GOT3 (cell line): ENCODE results near the gene DISC1.

ENCODE experiments used
- DNase-seq: peaks from one replicate; lab custom pipeline; 2025; ENCODE audit warnings: mixed read lengths; lab: John Stamatoyannopoulos, UW

The DISC1 gene

DNA sequence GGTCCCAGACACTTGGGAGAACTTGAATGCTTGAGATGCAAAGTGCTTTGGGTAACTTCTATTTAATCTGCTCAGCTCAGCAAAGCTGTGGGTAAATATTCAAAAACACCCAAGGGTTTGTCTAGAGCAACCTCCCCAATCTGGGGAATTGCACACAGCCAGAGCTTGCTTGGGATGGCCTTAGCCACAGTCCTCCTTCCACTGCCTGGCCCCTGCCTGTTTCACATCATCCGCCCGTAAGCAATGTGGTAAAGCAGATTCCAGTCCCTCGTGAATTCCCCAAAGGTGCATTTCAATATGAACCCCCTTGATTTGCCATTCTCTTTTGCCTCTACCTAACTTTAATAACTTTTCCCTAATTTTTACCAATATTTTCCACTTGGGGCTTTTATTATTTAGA, 418.1 kb downstream of the DISC1 start:
- DNase-seq: no peak

DNA sequence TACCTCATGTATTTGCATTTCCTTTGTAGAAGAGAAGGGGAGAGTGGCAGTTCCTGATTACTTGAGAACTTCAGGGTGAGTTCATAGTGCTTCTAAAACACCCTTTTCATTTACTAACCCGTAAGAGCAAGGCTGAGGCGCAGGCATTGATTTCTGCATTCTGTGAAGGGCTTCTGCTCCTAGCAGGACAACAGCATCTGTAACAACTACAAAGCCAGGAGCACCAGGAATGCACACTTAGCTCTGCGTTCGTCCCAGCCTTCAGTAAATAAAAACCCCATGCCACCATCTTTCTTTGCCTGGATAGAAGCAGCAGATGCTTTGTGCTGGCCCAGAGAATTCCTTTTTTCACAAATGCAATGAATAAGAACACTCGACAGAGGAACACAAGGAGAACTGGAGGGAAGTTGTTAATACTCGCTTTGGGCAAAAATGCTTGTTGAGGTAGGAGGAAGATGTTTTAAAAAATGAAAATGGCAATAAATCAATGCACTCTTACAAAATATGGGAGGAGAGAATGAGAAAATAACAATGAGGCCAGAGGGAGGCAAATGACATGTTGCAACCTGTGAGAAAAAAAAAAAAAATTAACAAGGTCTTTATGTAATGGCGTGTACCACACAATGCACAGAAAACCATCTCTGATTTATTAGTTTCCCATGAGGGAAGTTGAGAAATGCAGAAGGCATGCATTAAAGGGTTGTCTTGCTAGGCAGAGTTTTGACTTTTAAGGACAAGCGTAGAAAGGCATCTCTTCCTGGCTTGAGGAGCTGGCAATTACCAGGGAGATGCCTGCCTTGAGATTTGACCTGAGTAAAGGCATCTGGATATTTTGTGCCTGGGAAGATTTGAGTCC, 418.8 kb downstream of the DISC1 start:
- DNase-seq: no peak

DNA sequence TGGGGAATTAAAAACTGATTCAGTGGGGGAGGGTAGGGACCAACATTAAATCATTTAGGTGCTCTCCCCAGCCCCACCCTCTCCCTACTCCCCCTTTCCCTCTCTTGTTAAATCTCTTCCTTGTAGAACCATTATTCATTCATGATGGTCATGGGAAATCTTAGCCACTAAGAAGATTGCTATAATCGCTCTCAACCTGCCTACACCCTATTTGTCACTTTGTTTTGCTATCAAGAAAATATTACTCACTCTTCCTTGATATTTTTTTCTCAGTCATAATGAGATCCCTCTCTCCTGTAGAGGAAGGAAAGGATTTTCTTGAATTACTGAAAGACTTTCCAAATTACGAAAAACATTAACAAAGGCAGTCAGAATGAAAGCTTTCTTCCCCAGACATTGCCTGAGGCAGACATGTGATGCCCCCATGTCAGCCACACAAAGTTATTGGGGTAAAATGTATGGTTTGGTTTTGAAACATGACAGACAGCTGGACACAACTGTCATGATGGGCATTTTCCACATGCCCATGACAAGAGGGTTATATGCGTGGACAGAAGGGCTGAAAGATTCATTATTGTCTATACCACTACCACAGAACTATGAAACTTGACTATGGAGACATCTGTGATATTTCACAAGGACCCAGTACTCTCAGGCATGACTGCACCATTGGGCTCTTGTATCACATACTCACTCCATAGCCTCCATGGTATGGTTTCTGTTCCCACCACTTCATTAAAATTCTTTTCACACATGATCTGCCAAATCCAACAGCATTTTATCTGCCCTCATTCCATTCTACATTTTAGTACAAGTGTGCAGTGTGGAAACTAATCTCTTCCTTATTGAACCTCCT, 420.1 kb downstream of the DISC1 start:
- no peak for DNase-seq

DNA sequence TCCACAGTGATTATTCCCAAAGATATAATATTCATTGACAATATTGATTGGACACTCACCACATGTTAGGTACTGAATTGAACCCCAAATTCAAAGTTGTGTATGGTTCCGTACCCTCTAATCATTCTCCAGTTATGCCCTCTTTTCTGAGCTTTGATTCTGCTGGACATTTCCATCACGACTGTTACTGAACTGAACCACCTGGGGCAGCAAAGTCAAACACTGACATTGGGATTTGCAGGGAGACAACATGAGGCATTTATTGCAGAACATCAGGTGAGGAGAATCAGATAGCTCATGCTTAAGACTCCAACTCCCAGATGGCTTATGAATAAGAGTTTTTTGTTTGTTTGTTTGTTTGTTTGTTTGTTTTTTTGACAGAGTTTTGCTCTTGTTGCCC, 420.9 kb downstream of the DISC1 start:
- no peak for DNase-seq

DNA sequence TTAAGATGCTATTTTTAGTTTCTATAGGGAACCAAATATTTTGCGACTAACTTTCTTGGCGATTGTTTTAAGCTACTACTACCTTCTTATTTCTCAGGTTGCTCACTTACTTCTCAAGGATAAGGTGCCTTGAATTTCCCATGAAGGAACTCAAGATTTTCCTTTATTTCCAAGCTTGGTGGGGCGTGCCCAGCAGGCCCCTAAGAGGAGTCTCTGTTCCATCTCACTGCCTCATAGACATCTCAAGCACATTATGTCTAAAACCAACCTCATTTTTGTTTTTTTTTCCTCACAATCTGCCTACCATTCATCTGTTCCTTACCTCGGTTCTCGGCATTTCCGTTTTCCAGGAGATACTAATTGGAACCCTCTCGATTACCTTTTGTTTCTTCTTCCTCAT, 421.9 kb downstream of the DISC1 start:
- DNase-seq: no peak

DNA sequence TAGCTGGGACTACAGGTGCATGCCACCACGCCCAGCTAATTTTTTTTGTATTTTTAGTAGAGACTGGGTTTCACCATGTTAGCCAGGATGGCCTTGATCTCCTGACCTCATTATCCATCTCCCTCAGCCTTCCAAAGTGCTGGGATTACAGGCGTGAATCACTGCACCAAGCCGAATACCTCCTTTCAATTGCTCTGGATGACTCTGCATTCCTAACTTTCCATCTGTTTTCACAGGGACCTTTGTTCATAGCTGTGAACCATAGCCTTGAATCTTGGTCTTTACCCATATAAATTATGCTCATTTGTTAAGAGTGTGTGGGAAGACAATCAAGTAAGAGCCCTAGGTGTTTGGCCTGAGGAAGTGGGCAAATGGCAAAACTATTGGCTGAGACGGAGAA, 422.7 kb downstream of the DISC1 start:
- no peak for DNase-seq

DNA sequence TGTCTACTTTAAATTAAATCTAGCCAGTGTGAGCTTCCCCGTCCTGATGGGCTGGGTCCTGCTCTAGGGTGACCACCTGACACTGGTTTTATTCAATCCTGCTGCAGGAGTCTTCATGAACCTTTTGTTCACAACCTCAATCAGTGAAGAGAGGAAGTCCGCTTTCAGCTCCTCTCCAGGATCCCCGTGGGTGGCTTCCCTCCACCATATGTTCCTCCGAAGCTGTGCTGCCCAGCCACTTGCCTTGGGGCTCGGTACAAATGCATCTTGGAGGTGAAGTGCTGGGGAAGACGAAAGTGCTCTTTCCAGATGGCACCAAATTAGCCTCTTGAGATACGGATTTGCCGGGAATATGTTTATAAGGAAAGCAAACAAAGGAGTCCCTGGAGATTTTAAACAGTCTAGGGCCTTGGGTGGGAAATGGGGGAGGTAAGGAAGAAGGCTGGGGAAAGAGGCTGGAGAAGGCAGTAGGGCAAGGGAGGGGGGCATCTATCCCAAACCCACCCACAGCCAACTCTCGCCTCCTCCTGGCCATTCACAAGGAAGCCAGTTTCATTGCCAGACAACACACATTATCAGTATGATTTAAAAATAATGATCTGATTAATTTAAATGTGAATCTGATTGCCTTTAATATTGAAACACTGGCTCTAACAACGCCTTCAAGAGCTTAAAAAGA, 430.8 kb downstream of the DISC1 start:
- DNase-seq: no peak

DNA sequence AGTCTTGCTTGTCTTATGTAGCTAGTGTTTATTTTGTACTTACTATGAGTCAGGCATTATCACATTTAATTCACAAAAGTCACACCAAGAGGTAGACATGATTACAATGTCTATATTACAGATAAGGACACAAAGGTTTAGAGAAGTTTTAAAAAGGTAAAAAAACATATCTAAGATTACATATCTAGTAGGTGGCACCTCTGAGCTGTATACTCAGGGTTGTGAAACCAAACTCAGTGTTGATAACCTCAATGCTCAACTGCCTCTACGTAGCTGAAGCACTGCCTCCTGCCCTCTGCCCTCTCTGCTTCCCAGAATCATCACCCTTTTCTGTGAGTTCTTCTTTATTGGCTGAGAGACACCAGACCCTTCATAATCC, 431.3 kb downstream of the DISC1 start:
- no peak for DNase-seq

DNA sequence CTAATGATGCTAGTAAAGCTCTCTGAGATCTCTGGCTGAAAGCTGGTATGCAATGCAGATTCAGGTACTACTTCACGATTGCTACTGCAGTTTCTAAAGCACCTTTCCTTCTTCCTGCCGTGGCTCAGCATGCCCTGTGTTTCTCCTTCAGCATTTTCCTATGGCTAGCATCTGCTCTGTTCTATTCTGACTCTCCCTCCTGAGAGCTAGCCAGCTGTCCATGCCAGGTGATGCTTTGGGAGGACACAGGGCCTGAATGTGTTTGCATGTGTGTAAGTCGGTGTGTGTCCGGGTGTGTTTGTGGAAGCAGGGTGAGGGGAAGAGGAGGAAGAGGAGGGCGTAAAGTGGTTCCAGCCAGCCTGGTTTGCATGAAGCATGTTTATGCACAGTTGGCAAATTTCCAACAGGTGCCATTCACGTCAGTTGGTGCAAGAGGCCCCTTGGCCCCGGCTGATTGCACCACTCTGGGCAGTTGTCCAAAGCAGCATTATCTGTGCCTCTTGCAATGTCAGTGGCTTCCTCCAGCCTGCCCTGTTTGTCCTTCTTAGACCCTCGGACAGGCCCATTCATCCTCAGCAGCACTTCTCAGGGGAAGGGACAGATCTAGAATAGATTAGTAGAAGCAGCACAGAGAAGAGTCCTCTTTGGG, 433.3 kb downstream of the DISC1 start:
- no peak for DNase-seq

DNA sequence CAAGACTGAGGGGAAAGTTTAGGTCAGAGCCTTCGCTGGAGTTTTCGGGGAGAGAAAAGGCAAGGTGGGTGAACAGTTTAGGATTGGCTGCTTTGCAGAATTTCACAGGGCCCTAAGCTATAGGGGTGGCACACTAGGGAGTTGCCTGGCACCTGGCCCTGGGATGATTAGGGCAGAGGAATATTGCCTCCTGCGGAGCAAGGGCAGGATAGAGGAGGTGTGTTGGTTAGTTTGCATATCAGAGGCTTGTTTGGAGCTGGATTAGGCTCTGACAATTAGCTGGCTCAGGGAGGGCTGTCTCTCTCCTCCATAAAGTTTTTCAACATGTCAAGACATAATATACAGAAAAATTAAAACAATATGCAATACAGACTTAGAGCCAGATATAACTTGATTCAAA, 436.4 kb downstream of the DISC1 start:
- no peak for DNase-seq

DNA sequence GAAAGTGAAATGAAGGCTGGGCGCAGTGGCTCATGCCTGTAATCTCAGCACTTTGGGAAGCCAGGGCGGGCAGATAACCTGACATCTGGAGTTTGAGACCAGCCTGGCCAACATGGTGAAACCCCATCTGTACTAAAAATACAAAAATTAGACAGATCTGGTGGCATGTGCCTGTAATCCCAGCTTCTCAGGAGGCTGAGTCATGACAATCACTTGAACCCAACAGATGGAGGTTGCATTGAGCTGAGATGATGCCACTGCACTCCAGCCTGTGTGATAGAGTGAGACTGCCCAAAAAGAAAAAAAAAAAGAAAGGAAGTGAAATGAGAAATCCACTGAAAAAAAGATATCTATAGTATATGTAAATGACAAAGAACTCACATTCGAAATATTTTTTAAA, 439.9 kb downstream of the DISC1 start:
- no peak for DNase-seq

DNA sequence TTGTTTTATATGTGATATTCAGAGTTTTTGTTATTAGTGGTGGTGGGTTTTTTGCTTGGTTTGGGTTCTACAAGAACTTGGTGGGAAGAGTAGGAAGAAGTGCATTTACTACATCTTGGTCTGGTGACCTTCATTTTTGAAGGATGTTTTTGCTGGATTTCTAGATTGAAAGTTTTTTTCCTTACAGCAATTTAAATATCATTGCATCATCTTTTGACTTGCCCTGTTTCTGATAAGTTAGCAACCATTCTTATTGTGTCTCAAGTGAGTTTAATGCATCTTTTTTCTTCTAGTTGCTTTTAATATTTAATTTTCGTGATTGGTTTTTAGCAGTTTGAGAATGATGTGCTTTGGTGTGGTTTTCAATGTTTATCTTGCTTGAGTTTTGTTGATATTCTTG, 447.7 kb downstream of the DISC1 start:
- no peak for DNase-seq

DNA sequence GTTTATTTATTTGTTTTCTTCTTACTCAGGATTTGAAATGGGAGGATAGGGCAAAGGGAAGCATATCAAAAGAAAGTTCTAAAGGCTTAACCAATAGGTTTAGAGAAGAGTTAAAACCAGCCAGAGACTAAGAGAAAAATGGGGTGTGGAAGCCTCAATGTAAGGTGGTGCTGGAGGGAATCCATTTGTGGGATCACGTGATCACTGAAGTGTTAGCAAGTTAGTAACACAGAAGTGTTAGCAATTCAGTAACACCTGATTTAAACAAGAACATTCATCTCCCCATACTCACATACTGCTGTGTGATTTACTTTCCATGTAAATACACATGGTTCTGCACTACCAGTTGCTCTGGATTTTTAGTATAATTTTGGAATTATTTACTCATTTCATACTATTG, 451.2 kb downstream of the DISC1 start:
- DNase-seq: no peak

DNA sequence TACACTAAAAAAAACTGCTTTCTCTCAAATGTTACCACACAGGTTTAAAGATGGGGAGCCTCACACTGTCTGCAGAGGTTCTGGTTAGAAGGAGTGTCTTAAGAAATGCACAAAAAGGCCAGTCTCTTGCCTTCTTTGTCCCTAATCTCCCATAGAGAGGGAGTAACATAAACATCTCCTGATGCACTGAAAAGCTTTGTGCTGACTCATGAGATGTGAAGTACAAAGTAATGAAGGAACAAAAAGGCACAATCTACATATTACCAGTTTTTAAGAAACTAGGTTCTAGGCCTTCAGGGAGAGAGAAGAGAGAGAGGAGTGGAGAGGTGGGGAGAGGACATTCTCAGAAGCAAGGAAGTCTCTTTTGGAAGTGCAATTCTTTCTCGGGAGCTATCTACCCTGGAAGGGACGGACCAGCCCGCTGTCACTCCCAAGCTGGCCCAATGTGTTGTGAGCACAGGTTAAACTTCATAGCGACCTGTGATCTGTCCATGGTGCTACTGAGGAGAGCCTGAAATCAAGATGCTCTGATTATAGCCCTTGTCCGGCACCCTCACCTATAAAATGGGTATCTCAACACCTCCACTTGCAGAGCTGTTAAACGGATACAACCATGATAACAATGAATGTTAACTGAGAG, 458.1 kb downstream of the DISC1 start:
- DNase-seq: no peak

DNA sequence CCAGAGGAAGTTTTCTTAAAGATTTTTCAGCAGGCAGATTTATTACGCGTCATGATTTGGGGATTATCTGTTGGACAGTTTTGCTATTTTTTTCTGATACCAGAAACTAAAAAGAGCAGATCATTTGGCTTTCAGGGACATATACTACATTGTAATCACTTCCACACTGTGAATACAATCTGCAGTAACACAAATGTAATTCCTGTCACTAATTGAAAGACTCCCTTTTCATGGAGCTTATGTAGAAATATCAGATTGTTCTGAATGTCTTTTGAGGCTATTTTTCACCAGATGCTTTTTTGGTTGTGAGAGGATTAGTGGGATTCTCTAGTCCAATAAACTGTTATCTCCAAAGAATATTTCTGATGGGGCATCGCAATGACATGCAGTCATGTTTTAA, 464.2 kb downstream of the DISC1 start:
- DNase-seq: no peak
